A673 (cell line): ENCODE measurements around the gene FGD6.

ENCODE experiments used
- CTCF ChIP-seq: fragments of 300-800, 200-600 bp; sonication (generic); conservative IDR thresholded peaks from 2 replicates; pipeline ENCODE4 v1.5.1; 2017; ENCODE audit warnings: low read depth, mild to moderate bottlenecking, antibody characterized with exemption, low read length, moderate library complexity, mixed read lengths
- EZH2 ChIP-seq: fragments of 200-600 bp; sonication (generic); IDR thresholded peaks from 2 replicates; pipeline ENCODE4 v1.6.1; 2017; ENCODE audit warnings: borderline replicate concordance, low read depth, mild to moderate bottlenecking, mixed read lengths, antibody characterized with exemption, low read length; ENCODE audit not compliant: poor library complexity, severe bottlenecking

GRCh38 chr12:95083938-95084337 lies 133.3 kb downstream of the FGD6 start:
- TF ChIP-seq CTCF (no peak), EZH2 (no peak)
